Fibroblast of lung (primary cell): ENCODE measurements around the gene UPB1. TPM values are rescaled to one million over a fixed set of nuclear protein-coding genes. Genes with fewer than 3 reads are reported as not detected.

Experiments
- DNase-seq, 2 donors: peaks; one replicate each; pipeline versions ENCODE4 v3.0.0 to v3.0.0-alpha.2; 2010; ENCODE audit warnings: low read depth in 2 of 2
- H2AFZ ChIP-seq: 2 replicates; pipeline ENCODE4 v1.5.1; 2012; ENCODE audit warnings: low read length, control low read depth, inconsistent platforms
- H3K27ac ChIP-seq: 2 replicates; pipeline ENCODE4 v1.5.1; 2011; ENCODE audit warnings: low read length, control low read depth; ENCODE audit not compliant: insufficient read depth
- H3K27me3 ChIP-seq: 2 replicates; pipeline ENCODE4 v1.5.1; 2011; ENCODE audit warnings: mild to moderate bottlenecking, low read length; ENCODE audit not compliant: control insufficient read depth, insufficient read depth
- H3K36me3 ChIP-seq: 2 replicates; pipeline ENCODE4 v1.5.1; 2011; ENCODE audit warnings: low read length; ENCODE audit not compliant: control insufficient read depth, insufficient read depth
- H3K4me1 ChIP-seq: 2 replicates; pipeline ENCODE4 v1.5.1; 2011; ENCODE audit warnings: low read length; ENCODE audit not compliant: control insufficient read depth, insufficient read depth; ENCODE audit errors: extremely low read depth
- H3K4me2 ChIP-seq: 2 replicates; pipeline ENCODE4 v1.5.1; 2011; ENCODE audit warnings: low read length, control low read depth; ENCODE audit not compliant: insufficient read depth; ENCODE audit errors: extremely low read depth
- H3K4me3 ChIP-seq, 4 experiments: fragments of 200-600 bp in 1 of 4; sonication (generic) in 1 of 4; replicated peaks in 1 of 4; 2 replicates each; pipeline ENCODE4 v1.5.1; 2011 to 2016; ENCODE audit warnings: low read length in 4 of 4, low read depth in 3 of 4, mild to moderate bottlenecking in 3 of 4, control low read depth in 2 of 4, inconsistent platforms in 1 of 4, mixed read lengths in 1 of 4; ENCODE audit not compliant: insufficient read depth in 1 of 4; ENCODE audit errors: control extremely low read depth in 1 of 4
- H3K79me2 ChIP-seq: 2 replicates; pipeline ENCODE4 v1.5.1; 2012; ENCODE audit warnings: mild to moderate bottlenecking, low read length, inconsistent platforms; ENCODE audit not compliant: control insufficient read depth, insufficient read depth
- H3K9ac ChIP-seq: 2 replicates; pipeline ENCODE4 v1.5.1; 2011; ENCODE audit warnings: mild to moderate bottlenecking, low read length, control low read depth; ENCODE audit not compliant: insufficient read depth
- H3K9me3 ChIP-seq: 2 replicates; pipeline ENCODE4 v1.5.1; 2012; ENCODE audit warnings: low read depth, low read length; ENCODE audit not compliant: control insufficient read depth, insufficient read depth
- H4K20me1 ChIP-seq: 2 replicates; pipeline ENCODE4 v1.5.1; 2011; ENCODE audit warnings: low read length; ENCODE audit not compliant: control insufficient read depth, insufficient read depth; ENCODE audit errors: extremely low read depth
- CTCF ChIP-seq, 2 donors: IDR thresholded peaks in 1 of 2; conservative IDR thresholded peaks in 1 of 2; 1 replicate in 1 of 2; 2 replicates in 1 of 2; pipeline ENCODE4 v1.5.1; 2011 to 2012; ENCODE audit warnings: low read length in 2 of 2, control low read depth in 1 of 2, inconsistent platforms in 1 of 2, low read depth in 1 of 2, mild to moderate bottlenecking in 1 of 2
- EZH2 ChIP-seq: IDR thresholded peaks from 2 replicates; pipeline ENCODE4 v1.5.1; 2012; ENCODE audit warnings: low read length, control low read depth, mild to moderate bottlenecking; ENCODE audit errors: missing control alignments
- polyA plus RNA-seq, 2 donors: library from polyadenylated mRNA; depleted of rRNA in 1 of 2; stranded (reverse) in 1 of 2; unstranded in 1 of 2; fragments of >200 nt; gene quantifications; 2 replicates each; pipeline ENCODE4 v1.2.1, GENCODE V29; 2011 to 2012; ENCODE audit warnings: missing spikeins in 1 of 2
- total RNA-seq: library from RNA; depleted of rRNA; stranded (reverse); fragments of >200 nt; gene quantifications from 2 replicates; pipeline ENCODE4 v1.2.1, GENCODE V29; 2014

UPB1 gene
- total and polyA plus RNA-seq, 2 donors (not counting 1 experiment from before 2014, with no cell fraction given) = 0.05 TPM; not detected in 1

GRCh38 chr22:24499706-24500276 lies 4.7 kb downstream of the UPB1 start:
- Histone ChIP-seq H3K27me3 (peaks cover 17% of the 10 kb centered on the region), H3K79me2 (no peaks in the 10 kb centered on the region), H3K4me1 (no peaks in the 10 kb centered on the region), H3K9ac (no peak overlapping the region), H4K20me1 (no peaks in the 10 kb centered on the region), H3K4me2 (no peak overlapping the region), H3K4me3 (no peak overlapping the region), H2AFZ (no peak overlapping the region), H3K36me3 (no peaks in the 10 kb centered on the region), H3K27ac (no peak overlapping the region), H3K9me3 (no peaks in the 10 kb centered on the region)
- TF ChIP-seq CTCF (conservative IDR thresholded peaks at IDR 0.05 in 1 of 2, IDR thresholded peaks at IDR 0.05 in 1 of 2; ENCODE audit: low read depth in 1 of 2, low read length in 2 of 2) (no peak), EZH2 (no peak)
- DNase-seq = no peak

GRCh38 chr22:24500277-24500820 lies 5.2 kb downstream of the UPB1 start:
- Histone ChIP-seq H4K20me1 (no peaks in the 10 kb centered on the region), H3K4me1 (no peaks in the 10 kb centered on the region), H3K79me2 (no peaks in the 10 kb centered on the region), H3K9me3 (no peaks in the 10 kb centered on the region), H2AFZ (no peak overlapping the region), H3K9ac (no peak overlapping the region), H3K27ac (no peak overlapping the region), H3K4me3 (no peak overlapping the region), H3K36me3 (no peaks in the 10 kb centered on the region), H3K27me3 (peaks cover 11% of the 10 kb centered on the region), H3K4me2 (no peak overlapping the region)
- TF ChIP-seq CTCF (conservative IDR thresholded peaks at IDR 0.05 in 1 of 2, IDR thresholded peaks at IDR 0.05 in 1 of 2; ENCODE audit: low read depth in 1 of 2, low read length in 2 of 2) = no peak
- no peak for TF ChIP-seq EZH2
- no peak for DNase-seq

- TF ChIP-seq EZH2 (no peak), CTCF (conservative IDR thresholded peaks at IDR 0.05 in 1 of 2, IDR thresholded peaks at IDR 0.05 in 1 of 2; ENCODE audit: low read depth in 1 of 2, low read length in 2 of 2) (no peak)
- Histone ChIP-seq H3K9ac (no peak overlapping the region), H3K27me3 (peaks cover 5% of the 10 kb centered on the region), H3K79me2 (no peaks in the 10 kb centered on the region), H3K4me3 (no peak overlapping the region), H3K4me2 (no peak overlapping the region), H4K20me1 (no peaks in the 10 kb centered on the region), H3K4me1 (no peaks in the 10 kb centered on the region), H3K9me3 (no peaks in the 10 kb centered on the region), H2AFZ (no peak overlapping the region), H3K36me3 (no peaks in the 10 kb centered on the region), H3K27ac (no peak overlapping the region)
- no peak for DNase-seq
These were observed 6.3 kb downstream of the UPB1 start for GRCh38 chr22:24501301-24502005.
